Muscle layer of duodenum (tissue), 2 donors: ENCODE data around the gene ANXA10.
"Not testable (repeated sequence)": the region's sequence is repeated elsewhere in the genome, so short reads cannot be mapped to it uniquely, and the experiment has no call there.

ENCODE experiments used
- H3K27ac ChIP-seq: one replicate; pipeline ENCODE4 v1.7.0; 2013; ENCODE audit warnings: mild to moderate bottlenecking, low read length
- H3K27me3 ChIP-seq: one replicate; pipeline ENCODE4 v1.7.0; 2013; ENCODE audit warnings: low read depth, mild to moderate bottlenecking, control low read depth, low read length
- H3K36me3 ChIP-seq, 2 donors: one replicate each; pipeline ENCODE4 v1.7.0; 2013; ENCODE audit warnings: low read length in 2 of 2, control low read depth in 1 of 2, mild to moderate bottlenecking in 1 of 2; ENCODE audit not compliant: insufficient read depth in 2 of 2, control insufficient read depth in 1 of 2
- H3K4me1 ChIP-seq, 2 donors: one replicate each; pipeline ENCODE4 v1.7.0; 2013; ENCODE audit warnings: low read length in 2 of 2, mild to moderate bottlenecking in 2 of 2, control low read depth in 1 of 2, moderate library complexity in 1 of 2; ENCODE audit not compliant: insufficient read depth in 2 of 2, control insufficient read depth in 1 of 2
- H3K4me3 ChIP-seq, 2 donors: one replicate each; pipeline ENCODE4 v1.7.0; 2013; ENCODE audit warnings: low read length in 2 of 2, low read depth in 1 of 2, mild to moderate bottlenecking in 1 of 2
- H3K9me3 ChIP-seq, 2 donors: one replicate each; pipeline ENCODE4 v1.7.0; 2013; ENCODE audit warnings: low read length in 2 of 2, control low read depth in 1 of 2, mild to moderate bottlenecking in 1 of 2; ENCODE audit not compliant: control insufficient read depth in 1 of 2
- donor health status: healthy.

The ANXA10 gene

GRCh38 chr4:168077726-168078239 lies 14.6 kb upstream of the ANXA10 start:
- no peak overlapping the region for H3K27ac ChIP-seq
- H3K27me3 ChIP-seq, result no peaks in the 10 kb centered on the region
- no peak overlapping the region for H3K4me3 ChIP-seq
- H3K36me3 ChIP-seq, result no peaks in the 10 kb centered on the region
- no peaks in the 10 kb centered on the region for H3K9me3 ChIP-seq
- no peaks in the 10 kb centered on the region for H3K4me1 ChIP-seq

DNA sequence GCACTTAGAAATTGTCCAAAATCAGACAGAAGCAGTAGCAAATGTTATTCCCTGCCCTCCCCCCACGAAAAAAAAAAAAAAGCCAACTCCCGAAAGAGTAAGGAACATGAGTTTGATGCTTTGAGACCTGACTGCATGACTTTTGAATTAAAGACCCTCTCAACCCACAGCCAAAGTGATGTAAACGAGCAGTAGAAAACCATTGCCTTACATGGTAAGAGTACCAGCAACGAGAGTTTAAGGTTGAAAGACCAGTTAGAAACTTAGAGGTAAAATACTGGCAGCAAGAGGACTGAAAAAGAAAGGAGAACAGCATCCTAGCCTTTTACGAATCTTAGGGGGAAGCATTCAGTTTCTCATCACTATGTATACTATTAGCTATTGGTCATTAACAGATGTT lies 10.0 kb upstream of the ANXA10 start:
- Histone ChIP-seq H3K36me3 (no peaks in the 10 kb centered on the region), H3K9me3 (peaks cover 0 to 8% of the 10 kb centered on the region in 2 donors), H3K27me3 (no peaks in the 10 kb centered on the region), H3K4me3 (no peak overlapping the region), H3K27ac (no peak overlapping the region), H3K4me1 (no peaks in the 10 kb centered on the region)

DNA sequence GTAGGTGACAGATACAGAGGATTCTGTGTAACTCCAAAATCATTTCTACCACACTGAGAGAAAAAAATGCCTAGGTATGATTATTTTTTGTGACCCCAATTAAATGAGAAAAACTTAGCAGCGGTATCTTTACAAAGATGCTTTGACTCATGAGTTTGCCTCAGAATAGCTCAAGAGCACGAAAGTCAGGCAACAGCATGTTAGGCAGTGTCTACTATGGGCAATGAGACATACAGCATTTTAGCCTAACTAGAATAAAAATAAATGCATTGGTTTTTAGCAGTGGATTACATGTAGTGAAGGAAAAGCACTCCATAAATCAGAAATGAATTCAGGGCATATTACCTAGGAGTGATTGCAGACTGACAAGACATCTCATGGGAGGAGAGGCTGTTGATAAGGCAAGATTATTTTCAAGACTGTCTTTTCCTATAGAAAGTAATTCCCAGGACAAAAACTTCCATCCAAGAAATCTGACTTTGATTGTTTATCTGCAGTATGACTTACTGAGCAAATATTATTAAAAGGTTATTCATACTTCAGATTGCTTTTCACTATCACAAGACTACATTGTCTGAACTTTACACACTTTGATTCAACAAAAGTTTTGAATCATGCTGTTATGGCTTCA lies 3.6 kb downstream of the ANXA10 start:
- H3K4me3 ChIP-seq, result no peak overlapping the region
- no peaks in the 10 kb centered on the region for H3K36me3 ChIP-seq
- no peak overlapping the region for H3K27ac ChIP-seq
- no peaks in the 10 kb centered on the region for H3K27me3 ChIP-seq
- H3K4me1 ChIP-seq, result no peaks in the 10 kb centered on the region
- no peaks in the 10 kb centered on the region for H3K9me3 ChIP-seq

GRCh38 chr4:168096407-168096784 lies 4.1 kb downstream of the ANXA10 start:
- Histone ChIP-seq H3K9me3 (no peaks in the 10 kb centered on the region), H3K36me3 (no peaks in the 10 kb centered on the region), H3K27me3 (no peaks in the 10 kb centered on the region), H3K27ac (no peak overlapping the region), H3K4me1 (no peaks in the 10 kb centered on the region), H3K4me3 (no peak overlapping the region)

GRCh38 chr4:168097161-168097560 lies 4.8 kb downstream of the ANXA10 start:
- Histone ChIP-seq H3K9me3 (no peaks in the 10 kb centered on the region), H3K27me3 (no peaks in the 10 kb centered on the region), H3K27ac (no peak overlapping the region), H3K36me3 (no peaks in the 10 kb centered on the region), H3K4me3 (no peak overlapping the region), H3K4me1 (no peaks in the 10 kb centered on the region)

GRCh38 chr4:168098248-168098717 lies 5.9 kb downstream of the ANXA10 start:
- Histone ChIP-seq H3K4me3 (no peak overlapping the region), H3K36me3 (no peaks in the 10 kb centered on the region), H3K27me3 (no peaks in the 10 kb centered on the region), H3K27ac (no peak overlapping the region), H3K9me3 (peaks cover 0 to 3% of the 10 kb centered on the region in 2 donors), H3K4me1 (no peaks in the 10 kb centered on the region)

DNA sequence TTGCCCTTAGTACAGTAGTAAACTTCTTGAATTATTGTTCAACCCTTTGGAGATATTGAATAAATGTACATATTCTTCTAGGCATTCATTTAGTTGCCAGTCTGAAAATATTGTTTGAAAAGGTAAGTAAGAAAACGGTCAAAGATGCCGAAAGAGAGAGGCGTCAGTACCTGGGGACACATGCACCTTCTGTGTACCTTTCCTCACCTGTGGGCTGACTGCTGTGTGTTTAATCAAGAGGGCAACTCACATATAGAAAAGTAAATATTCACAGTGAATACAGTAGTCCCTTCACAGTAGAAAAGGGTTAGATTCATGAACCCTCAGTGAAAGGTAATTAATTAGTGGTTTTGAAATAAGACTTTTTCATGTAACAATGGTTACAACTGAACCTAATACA lies 6.9 kb downstream of the ANXA10 start:
- Histone ChIP-seq H3K27ac (no peak overlapping the region), H3K4me1 (no peaks in the 10 kb centered on the region), H3K36me3 (no peaks in the 10 kb centered on the region), H3K4me3 (no peak overlapping the region), H3K27me3 (no peaks in the 10 kb centered on the region), H3K9me3 (peaks cover 0 to 3% of the 10 kb centered on the region in 2 donors)

GRCh38 chr4:168101026-168101425 lies 8.7 kb downstream of the ANXA10 start:
- no peak overlapping the region for H3K27ac ChIP-seq
- H3K27me3 ChIP-seq, result no peaks in the 10 kb centered on the region
- no peak overlapping the region for H3K4me3 ChIP-seq
- peaks cover 0 to 3% of the 10 kb centered on the region in 2 donors for H3K9me3 ChIP-seq
- H3K4me1 ChIP-seq, result no peaks in the 10 kb centered on the region
- no peaks in the 10 kb centered on the region for H3K36me3 ChIP-seq

DNA sequence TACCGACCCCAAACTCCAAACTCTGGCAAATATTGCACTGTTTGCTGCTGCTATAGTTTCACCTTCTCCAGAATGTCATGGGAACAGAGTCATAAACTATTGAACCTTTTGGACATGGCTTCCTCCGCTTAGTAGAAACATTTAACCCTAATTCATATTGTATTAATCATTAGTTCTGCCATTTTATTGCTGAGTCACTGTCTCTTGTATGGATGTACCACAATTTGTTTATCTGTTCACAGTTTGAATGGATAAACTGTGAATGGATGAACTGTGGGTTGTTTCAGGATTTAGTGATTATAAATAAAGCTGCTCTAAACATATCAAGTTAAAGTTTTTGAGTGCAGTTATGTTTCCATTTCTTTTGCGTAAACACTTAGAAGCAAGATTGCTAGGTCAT lies 10.1 kb downstream of the ANXA10 start:
- Histone ChIP-seq H3K9me3 (peaks cover 0 to 3% of the 10 kb centered on the region in 2 donors), H3K27me3 (no peaks in the 10 kb centered on the region), H3K36me3 (no peaks in the 10 kb centered on the region), H3K4me3 (no peak overlapping the region), H3K27ac (no peak overlapping the region), H3K4me1 (no peaks in the 10 kb centered on the region)

GRCh38 chr4:168109527-168109926 lies 17.2 kb downstream of the ANXA10 start:
- H3K27me3 ChIP-seq, result no peaks in the 10 kb centered on the region
- H3K4me1 ChIP-seq, result no peaks in the 10 kb centered on the region
- no peak overlapping the region for H3K4me3 ChIP-seq
- no peak overlapping the region for H3K27ac ChIP-seq
- no peaks in the 10 kb centered on the region for H3K36me3 ChIP-seq
- H3K9me3 ChIP-seq, result no peaks in the 10 kb centered on the region

DNA sequence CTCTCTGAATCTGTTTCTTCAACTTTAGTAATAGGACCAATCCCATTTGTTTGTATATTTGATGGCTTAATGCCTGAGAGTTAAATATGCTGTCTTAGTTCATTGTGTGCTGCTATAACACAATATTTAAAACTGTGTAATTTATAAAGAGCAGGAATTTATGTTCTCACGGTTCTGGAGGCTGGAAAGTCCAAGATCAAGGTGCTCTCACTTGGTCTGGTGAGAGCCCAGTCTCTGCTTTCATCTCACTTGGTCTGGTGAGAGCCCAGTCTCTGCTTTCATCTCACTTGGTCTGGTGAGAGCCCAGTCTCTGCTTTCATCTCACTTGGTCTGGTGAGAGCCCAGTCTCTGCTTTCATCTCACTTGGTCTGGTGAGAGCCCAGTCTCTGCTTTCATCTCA lies 20.7 kb downstream of the ANXA10 start:
- not testable (repeated sequence) for H3K27ac ChIP-seq, H3K36me3 ChIP-seq, H3K4me1 ChIP-seq, H3K27me3 ChIP-seq, H3K4me3 ChIP-seq, H3K9me3 ChIP-seq

DNA sequence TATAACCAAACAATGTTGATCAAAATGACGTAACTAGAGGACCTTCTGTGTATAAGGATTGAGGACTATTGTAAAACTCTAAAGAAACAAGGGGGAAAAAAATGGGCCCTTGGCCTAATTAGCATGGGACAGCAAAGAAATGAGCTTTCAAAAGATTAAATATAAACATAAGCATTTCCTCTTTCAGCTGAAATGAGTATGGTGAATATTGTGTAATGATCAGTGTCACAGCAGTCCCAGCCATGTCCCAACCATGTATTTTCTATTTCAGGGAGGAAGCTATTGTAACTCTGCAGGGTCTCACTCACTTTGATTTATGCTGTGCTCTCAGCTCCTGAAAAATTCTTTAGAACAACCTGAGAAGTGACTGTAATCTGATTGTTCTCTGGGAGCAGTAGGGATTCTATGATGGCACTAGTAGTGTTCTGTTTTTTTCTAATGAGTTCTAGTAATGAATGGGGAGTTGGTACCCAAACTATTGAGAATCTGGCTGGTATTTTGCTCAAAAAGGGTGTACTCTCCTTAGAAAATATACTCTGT lies 25.8 kb downstream of the ANXA10 start:
- H3K36me3 ChIP-seq, result no peaks in the 10 kb centered on the region
- no peaks in the 10 kb centered on the region for H3K4me1 ChIP-seq
- no peaks in the 10 kb centered on the region for H3K27me3 ChIP-seq
- no peaks in the 10 kb centered on the region for H3K9me3 ChIP-seq
- no peak overlapping the region for H3K4me3 ChIP-seq
- H3K27ac ChIP-seq, result no peak overlapping the region
